ENCODE data around the gene ITFG1. TPM values are rescaled to one million over a fixed set of nuclear protein-coding genes. Genes with fewer than 3 reads are reported as not detected.

ITFG1 gene
- total and polyA plus RNA-seq, 7 donors = 12.0 to 59.3 (median 36.0) TPM

- no peak for TF ChIP-seq POLR2AphosphoS5 (IDR thresholded peaks at IDR 0.05)
- no peak for TF ChIP-seq EP300 (IDR thresholded peaks at IDR 0.05)
- no peak for TF ChIP-seq CTCF (IDR thresholded peaks at IDR 0.05)
- TF ChIP-seq POLR2A (IDR thresholded peaks at IDR 0.05) = no peak
Measured at GRCh38 chr16:47311738-47312505, 148.9 kb downstream of the ITFG1 start.

GRCh38 chr16:47310792-47311211 is 150.1 kb downstream of the ITFG1 start:
- no peak for DNase-seq
- TF ChIP-seq EP300 (IDR thresholded peaks at IDR 0.05) (no peak), POLR2AphosphoS5 (IDR thresholded peaks at IDR 0.05) (no peak), CTCF (IDR thresholded peaks at IDR 0.05) (no peak), POLR2A (IDR thresholded peaks at IDR 0.05) (no peak)
- peaks cover 0 to 10% (median 0%) of the 10 kb centered on the region in 4 donors for H3K36me3 ChIP-seq
- peaks cover 0 to 6% (median 0%) of the 10 kb centered on the region in 4 donors for H3K4me1 ChIP-seq
- intact Hi-C loops (cut with DNase I) = no loop called here
- H3K9me3 ChIP-seq = no peaks in the 10 kb centered on the region
- H3K4me3 ChIP-seq = no peak overlapping the region
- WGBS, 2 donors = 11 to 43% methylated on average over 1 of the region's 1 CpG
- H3K27me3 ChIP-seq = no peaks in the 10 kb centered on the region
- no peak overlapping the region for H3K27ac ChIP-seq

More at GRCh38 chr16:47311738-47312505, 148.9 kb downstream of the ITFG1 start:
- 85 to 89% methylated on average over 8 of the region's 8 CpGs for WGBS, 2 donors
- intact Hi-C loops (cut with DNase I) = no loop called here
- H3K4me3 ChIP-seq = no peak overlapping the region
- H3K4me1 ChIP-seq = peaks cover 0 to 6% (median 0%) of the 10 kb centered on the region in 4 donors
- H3K9me3 ChIP-seq = no peaks in the 10 kb centered on the region
- no peak overlapping the region for H3K27ac ChIP-seq
- peaks cover 0 to 10% (median 0%) of the 10 kb centered on the region in 4 donors for H3K36me3 ChIP-seq
- DNase-seq = no peak
- H3K27me3 ChIP-seq = no peaks in the 10 kb centered on the region

GRCh38 chr16:47309581-47310312 is 151.1 kb downstream of the ITFG1 start:
- 77 to 83% methylated on average over 4 of the region's 4 CpGs for WGBS, 2 donors
- TF ChIP-seq CTCF (IDR thresholded peaks at IDR 0.05) (no peak), POLR2AphosphoS5 (IDR thresholded peaks at IDR 0.05) (no peak), EP300 (IDR thresholded peaks at IDR 0.05) (no peak), POLR2A (IDR thresholded peaks at IDR 0.05) (no peak)
- intact Hi-C loops (cut with DNase I) = no loop called here
- Histone ChIP-seq H3K9me3 (no peaks in the 10 kb centered on the region), H3K27ac (no peak overlapping the region), H3K36me3 (peaks cover 0 to 10% (median 0%) of the 10 kb centered on the region in 4 donors), H3K4me3 (no peak overlapping the region), H3K4me1 (peaks cover 0 to 6% (median 0%) of the 10 kb centered on the region in 4 donors), H3K27me3 (no peaks in the 10 kb centered on the region)
- DNase-seq = no peak

GRCh38 chr16:47308601-47309000 is 152.3 kb downstream of the ITFG1 start:
- WGBS, 2 donors = 77 to 80% methylated on average over 3 of the region's 3 CpGs
- intact Hi-C loops (cut with DNase I) = no loop called here
- H3K9me3 ChIP-seq = no peaks in the 10 kb centered on the region
- no peak overlapping the region for H3K4me3 ChIP-seq
- no peaks in the 10 kb centered on the region for H3K27me3 ChIP-seq
- no peak for TF ChIP-seq EP300 (IDR thresholded peaks at IDR 0.05)
- no peak for TF ChIP-seq POLR2A (IDR thresholded peaks at IDR 0.05)
- TF ChIP-seq POLR2AphosphoS5 (IDR thresholded peaks at IDR 0.05) = no peak
- no peak for TF ChIP-seq CTCF (IDR thresholded peaks at IDR 0.05)
- no peak overlapping the region for H3K27ac ChIP-seq
- peaks cover 0 to 6% (median 0%) of the 10 kb centered on the region in 4 donors for H3K4me1 ChIP-seq
- no peak for DNase-seq
- H3K36me3 ChIP-seq = peaks cover 0 to 10% (median 0%) of the 10 kb centered on the region in 4 donors
